ENCODE data around the gene ZNF276. TPM values are rescaled to one million over a fixed set of nuclear protein-coding genes. Genes with fewer than 3 reads are reported as not detected.

The ZNF276 gene
- polyA plus RNA-seq, 1 of the 3 experiments (the other 2 are of a cell fraction): 24.9 TPM

- no peak overlapping the region for H3K9ac ChIP-seq
- peaks cover 37 to 47% of the 10 kb centered on the region in 2 experiments for H3K36me3 ChIP-seq (replicated peaks in 1 of 2; ENCODE audit: control insufficient read depth in 1 of 2, insufficient read depth in 2 of 2, low read length in 1 of 2)
- no peaks in the 10 kb centered on the region for H3K9me2 ChIP-seq
- H3K79me2 ChIP-seq (ENCODE audit: insufficient read depth): peaks cover 53% of the 10 kb centered on the region
- H4K20me1 ChIP-seq (ENCODE audit: insufficient read depth): peaks cover 30% of the 10 kb centered on the region
- POLR2A ChIA-PET: interaction anchor here (0.6 to 0.9 kb wide), 2 partner anchors 15 to 146 kb away, joined by 4 to 5 read pairs; no protein-coding TSS in a partner anchor
- H2AFZ ChIP-seq (ENCODE audit: low read depth): no peak overlapping the region
- 96% methylated on average over 15 of the region's 17 CpGs for WGBS (ENCODE audit: low lambda C conversion rate)
- H3K27ac ChIP-seq (ENCODE audit: low read depth in 2 of 2, low read length in 1 of 2): no peak overlapping the region
- no peak overlapping the region for H3K4me2 ChIP-seq
- H3K27me3 ChIP-seq (ENCODE audit: insufficient read depth): no peaks in the 10 kb centered on the region
- H3F3A ChIP-seq (replicated peaks; ENCODE audit: insufficient read depth): no peaks in the 10 kb centered on the region
- no peak overlapping the region for H3K4me3 ChIP-seq (ENCODE audit: low read depth in 2 of 2, low read length in 1 of 2)
- no peak for TF ChIP-seq IRF3 (IDR thresholded peaks at IDR 0.05; ENCODE audit: low read depth, low read length)
- TF ChIP-seq USF2 (IDR thresholded peaks at IDR 0.05; ENCODE audit: borderline replicate concordance, low read depth, low read length): no peak
- TF ChIP-seq EP300 (IDR thresholded peaks at IDR 0.05; ENCODE audit: borderline replicate concordance in 1 of 2, low read depth in 1 of 2, low read length in 1 of 2): no peak
- TF ChIP-seq POLR2AphosphoS5 (IDR thresholded peaks at IDR 0.05; ENCODE audit: low read depth, low read length): no peak
- TF ChIP-seq EZH2phosphoT487 (IDR thresholded peaks at IDR 0.05; ENCODE audit: borderline replicate concordance, low read depth): no peak
- no peak for TF ChIP-seq YY1 (IDR thresholded peaks at IDR 0.05; ENCODE audit: low read depth)
- TF ChIP-seq MEF2A (IDR thresholded peaks at IDR 0.05; ENCODE audit: borderline replicate concordance, low read depth): no peak
- TF ChIP-seq TEAD4 (IDR thresholded peaks at IDR 0.05; ENCODE audit: borderline replicate concordance, insufficient read depth): no peak
- no peak for TF ChIP-seq NFIC (IDR thresholded peaks at IDR 0.05; ENCODE audit: borderline replicate concordance)
- CTCF ChIA-PET: interaction anchor here (1.3 kb wide), 1 partner anchor 24 kb away, joined by 3 read pairs; no protein-coding TSS in a partner anchor
- DNase-seq: no peak
- peaks cover 6 to 14% of the 10 kb centered on the region in 2 experiments; a peak in 2 of 4 replicates for H3K4me1 ChIP-seq (ENCODE audit: control insufficient read depth in 1 of 2, insufficient read depth in 2 of 2, low read depth in 1 of 2, low read length in 1 of 2)
- no peaks in the 10 kb centered on the region for H3K9me3 ChIP-seq
Observed at GRCh38 chr16:89727406-89728120, 6.2 kb downstream of the ZNF276 start.

- Histone ChIP-seq H3K4me2 (no peak overlapping the region), H3F3A (replicated peaks; ENCODE audit: insufficient read depth) (no peaks in the 10 kb centered on the region), H3K79me2 (ENCODE audit: insufficient read depth) (peaks cover 36% of the 10 kb centered on the region), H3K27ac (ENCODE audit: low read depth in 2 of 2, low read length in 1 of 2) (no peak overlapping the region), H3K4me3 (ENCODE audit: low read depth in 2 of 2, low read length in 1 of 2) (no peak overlapping the region), H3K27me3 (ENCODE audit: insufficient read depth) (no peaks in the 10 kb centered on the region), H3K9me3 (no peaks in the 10 kb centered on the region), H3K36me3 (replicated peaks in 1 of 2; ENCODE audit: control insufficient read depth in 1 of 2, insufficient read depth in 2 of 2, low read length in 1 of 2) (peaks cover 34 to 48% of the 10 kb centered on the region in 2 experiments), H2AFZ (ENCODE audit: low read depth) (no peak overlapping the region), H3K9ac (no peak overlapping the region), H4K20me1 (ENCODE audit: insufficient read depth) (peaks cover 13% of the 10 kb centered on the region), H3K9me2 (no peaks in the 10 kb centered on the region), H3K4me1 (ENCODE audit: control insufficient read depth in 1 of 2, insufficient read depth in 2 of 2, low read depth in 1 of 2, low read length in 1 of 2) (no peaks in the 10 kb centered on the region; a peak in 1 of 4 replicates)
- TF ChIP-seq FOXJ3 (CRISPR knock-in tag; IDR thresholded peaks at IDR 0.05) (no peak), IRF3 (IDR thresholded peaks at IDR 0.05; ENCODE audit: low read depth, low read length) (no peak), RXRA (IDR thresholded peaks at IDR 0.05; ENCODE audit: borderline replicate concordance, low read depth) (no peak), EZH2phosphoT487 (IDR thresholded peaks at IDR 0.05; ENCODE audit: borderline replicate concordance, low read depth) (no peak)
- WGBS (ENCODE audit: low lambda C conversion rate): 89% methylated on average over 14 of the region's 18 CpGs
- ChIA-PET POLR2A (no interaction called here), CTCF (interaction anchor here (0.6 kb wide), 1 partner anchor 28 kb away, joined by 3 read pairs; no protein-coding TSS in a partner anchor)
- DNase-seq: no peak
Observed at GRCh38 chr16:89729293-89729692, 8.0 kb downstream of the ZNF276 start.

All from SK-N-SH (cell line).